Measurements from ENCODE around the gene CCDC74A.

- TF ChIP-seq CTCF (IDR thresholded peaks at IDR 0.05; ENCODE audit: borderline replicate concordance, extremely low read depth, low read length, poor library complexity, severe bottlenecking) (no peak), EZH2 (IDR thresholded peaks at IDR 0.05; ENCODE audit: borderline replicate concordance, low read depth, low read length, severe bottlenecking) (no peak)
Observed at GRCh38 chr2:131509615-131510014, 18.1 kb upstream of the CCDC74A start.
